IPS-NIHi7 (cell line): Measurements from ENCODE around the gene CDH4.
A peak's percentile ranks its signal among the peaks of the same experiment; 100 is the strongest.

Source experiments
- DNase-seq: peaks from one replicate; pipeline ENCODE4 v3.0.0; 2012; ENCODE audit warnings: mixed read lengths; ENCODE audit errors: extremely low spot score

The CDH4 gene

DNA sequence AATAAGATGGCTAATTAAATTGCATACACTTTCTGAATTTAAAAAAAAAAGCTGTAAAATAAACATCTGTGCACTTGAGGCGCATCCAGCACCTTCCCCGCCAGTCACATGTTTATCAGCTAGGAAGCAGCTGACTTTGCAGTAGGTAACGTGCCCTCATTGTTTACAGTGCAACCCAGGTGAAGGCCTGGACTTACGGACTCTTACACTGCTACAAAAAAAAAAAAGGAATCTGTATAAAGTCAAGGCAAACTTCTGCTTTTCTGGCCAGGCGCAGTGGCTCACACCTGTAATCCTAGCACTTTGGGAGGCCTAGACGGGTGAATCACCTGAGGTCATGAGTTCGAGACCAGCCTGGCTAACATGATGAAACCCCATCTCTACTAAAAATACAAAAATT lies 327.8 kb downstream of the CDH4 start:
- no peak for DNase-seq

- no peak for DNase-seq
Measured at GRCh38 chr20:61580958-61581824, 329.1 kb downstream of the CDH4 start.

DNA sequence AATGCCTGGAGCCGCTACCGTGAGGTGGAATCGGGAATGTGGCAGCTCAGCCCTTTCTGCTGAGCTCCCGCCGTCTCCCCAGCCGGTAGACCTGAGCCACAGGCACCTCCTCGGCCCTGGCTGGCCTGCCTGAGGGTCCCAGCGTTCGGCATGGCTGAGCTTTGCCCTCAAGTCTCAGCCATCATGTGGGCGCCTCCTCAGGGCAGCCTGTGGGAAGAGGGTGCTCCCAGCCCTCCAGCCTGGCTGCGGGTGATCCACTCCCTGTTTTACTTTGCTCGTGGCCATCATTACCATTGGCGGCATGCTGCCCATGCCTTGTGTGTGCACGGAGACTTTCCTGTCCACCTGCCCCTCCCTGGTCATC lies 329.7 kb downstream of the CDH4 start:
- DNase-seq = no peak

GRCh38 chr20:61582196-61582923 lies 330.3 kb downstream of the CDH4 start:
- DNase-seq = no peak

- no peak for DNase-seq
Measured at GRCh38 chr20:61583356-61583755, 331.3 kb downstream of the CDH4 start.

GRCh38 chr20:61584851-61585250 lies 332.8 kb downstream of the CDH4 start:
- no peak for DNase-seq

DNA sequence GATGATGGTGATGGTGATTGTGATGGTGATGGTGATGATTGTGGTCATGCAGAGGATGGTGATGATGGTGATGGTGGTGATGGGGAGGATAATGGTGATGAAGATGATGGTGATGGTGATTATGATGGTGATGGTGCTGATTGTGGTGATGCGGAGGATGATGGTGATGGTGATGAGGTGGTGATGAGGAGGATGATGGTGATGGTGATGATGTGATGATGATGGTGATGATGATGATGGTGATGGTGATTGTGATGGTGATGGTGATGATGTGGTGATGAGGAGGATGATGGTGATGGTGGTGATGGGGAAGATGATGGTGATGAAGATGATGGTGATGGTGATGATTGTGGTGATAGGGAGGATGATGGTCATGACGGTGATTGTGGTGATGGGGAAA lies 333.7 kb downstream of the CDH4 start:
- no peak for DNase-seq

DNA sequence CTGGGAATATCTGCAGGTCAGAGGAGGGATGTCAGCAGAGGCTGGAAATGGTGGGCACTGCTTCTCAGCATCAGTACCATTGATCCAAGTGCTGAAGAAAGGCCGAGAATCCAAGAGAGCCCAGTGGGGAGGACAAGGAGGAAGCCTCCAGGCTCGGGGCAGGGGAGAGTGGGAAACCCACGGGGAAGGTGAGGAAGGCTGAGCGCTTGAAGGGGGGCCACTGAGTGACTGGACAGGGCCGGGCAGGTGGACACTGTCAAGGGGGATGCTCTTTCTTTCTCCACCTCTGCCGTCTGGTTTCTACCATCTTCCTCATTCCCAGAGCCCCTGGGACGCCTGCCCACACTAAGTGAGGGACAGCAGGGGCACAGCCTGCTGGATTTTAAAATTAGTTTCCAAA lies 335.0 kb downstream of the CDH4 start:
- DNase-seq = no peak

GRCh38 chr20:61587681-61588289 lies 335.7 kb downstream of the CDH4 start:
- DNase-seq = no peak

- peak; percentile 52 for DNase-seq
Measured at GRCh38 chr20:61588411-61589385, 336.6 kb downstream of the CDH4 start.

DNA sequence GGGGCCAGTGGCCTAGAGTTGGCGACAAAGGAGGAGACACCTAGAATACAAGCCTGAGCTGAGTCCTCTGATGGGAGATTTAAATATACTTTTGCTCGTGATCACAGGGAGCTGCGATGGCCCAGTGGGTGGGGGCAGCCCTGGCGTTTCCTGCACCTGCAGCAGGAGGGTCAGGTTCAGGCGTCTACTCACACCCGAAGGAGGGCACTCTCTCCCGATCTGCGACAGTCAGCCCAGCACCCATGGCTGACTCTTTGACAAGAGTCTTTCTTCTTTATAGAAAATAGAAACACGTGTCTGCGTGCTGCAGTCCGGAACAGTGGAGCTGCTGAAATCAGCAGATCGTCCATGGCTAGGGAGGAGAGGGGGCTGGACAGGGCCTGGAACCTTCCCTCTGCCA lies 338.2 kb downstream of the CDH4 start:
- no peak for DNase-seq

GRCh38 chr20:61593516-61593915 lies 341.5 kb downstream of the CDH4 start:
- DNase-seq = no peak

DNA sequence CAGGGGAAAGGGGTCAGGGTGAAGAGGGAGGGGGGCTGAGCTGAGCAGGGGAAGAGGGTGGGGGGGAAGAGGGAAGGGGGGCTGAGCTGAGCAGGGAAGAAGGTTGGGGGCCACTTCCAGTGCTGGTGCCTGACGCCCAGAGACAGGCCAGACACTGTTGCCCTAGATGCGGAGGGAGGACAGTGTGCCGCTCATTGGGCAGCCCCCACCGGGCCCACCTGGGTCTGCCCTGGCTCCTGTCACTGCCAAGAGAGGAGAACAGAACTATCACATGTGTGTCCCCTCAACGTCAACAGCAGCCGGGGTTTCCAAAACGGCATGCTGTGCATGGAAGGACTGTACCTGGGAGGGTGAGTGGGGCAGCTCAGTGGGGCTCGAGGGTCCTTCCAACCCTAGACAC lies 342.1 kb downstream of the CDH4 start:
- no peak for DNase-seq

GRCh38 chr20:61595216-61595615 lies 343.2 kb downstream of the CDH4 start:
- no peak for DNase-seq

DNA sequence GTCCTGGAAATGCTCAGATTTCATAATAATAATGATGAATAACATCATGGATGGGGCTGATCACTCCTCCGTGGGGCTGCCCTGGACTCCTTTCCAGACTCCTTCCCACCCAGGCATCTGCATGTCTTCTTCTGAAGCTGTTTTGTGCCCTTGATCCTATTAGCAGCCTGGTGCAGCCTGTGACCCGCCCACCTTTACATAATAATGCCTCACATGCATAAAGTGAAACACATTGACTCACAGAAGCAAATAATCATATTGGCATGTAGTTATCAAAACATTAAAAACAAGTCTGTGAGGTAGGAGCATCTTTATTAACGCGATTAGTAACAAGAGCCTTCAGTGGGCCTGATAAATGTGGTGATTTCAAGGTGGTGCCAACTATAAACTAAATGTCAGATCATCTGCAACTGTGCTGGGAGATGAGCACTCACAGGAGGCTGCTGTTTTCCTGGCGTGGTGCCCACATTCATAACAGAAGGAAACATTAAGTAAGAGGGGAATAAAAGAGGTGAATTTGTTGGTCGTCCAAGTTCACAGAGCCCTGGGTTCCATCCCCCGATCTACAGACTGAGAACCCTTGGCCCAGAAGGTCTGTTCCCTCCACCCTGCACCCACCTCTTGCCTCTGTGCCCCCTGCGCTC lies 344.7 kb downstream of the CDH4 start:
- DNase-seq = no peak

GRCh38 chr20:61597996-61598395 lies 345.9 kb downstream of the CDH4 start:
- DNase-seq = no peak

GRCh38 chr20:61598586-61598985 lies 346.5 kb downstream of the CDH4 start:
- DNase-seq = no peak

- DNase-seq = peak; percentile 81
Measured at GRCh38 chr20:61599061-61599531, 347.0 kb downstream of the CDH4 start.

DNA sequence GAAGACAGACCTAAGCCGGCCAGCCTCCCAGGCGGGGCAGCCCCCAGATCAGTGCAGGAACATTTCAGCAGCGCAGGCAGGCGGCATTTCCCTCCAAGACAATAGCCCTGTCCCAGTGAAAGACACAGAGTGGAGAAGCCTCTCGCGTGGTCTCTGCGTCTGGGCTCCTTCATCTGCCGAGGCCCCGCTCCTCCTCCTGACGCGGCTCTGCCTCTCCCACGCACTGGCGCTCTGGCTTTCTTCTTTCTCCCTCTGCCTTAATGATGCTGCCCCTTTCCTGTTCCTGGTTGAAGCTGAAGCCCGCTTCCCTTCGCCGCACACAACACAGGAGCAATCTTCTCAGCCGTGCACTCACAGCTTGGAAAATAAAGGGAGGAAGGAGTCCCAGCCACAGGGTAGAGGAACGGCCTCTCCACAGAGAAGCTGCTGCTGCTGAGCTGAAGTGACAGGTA lies 347.5 kb downstream of the CDH4 start:
- no peak for DNase-seq

- no peak for DNase-seq
Measured at GRCh38 chr20:61600016-61600415, 348.0 kb downstream of the CDH4 start.

DNA sequence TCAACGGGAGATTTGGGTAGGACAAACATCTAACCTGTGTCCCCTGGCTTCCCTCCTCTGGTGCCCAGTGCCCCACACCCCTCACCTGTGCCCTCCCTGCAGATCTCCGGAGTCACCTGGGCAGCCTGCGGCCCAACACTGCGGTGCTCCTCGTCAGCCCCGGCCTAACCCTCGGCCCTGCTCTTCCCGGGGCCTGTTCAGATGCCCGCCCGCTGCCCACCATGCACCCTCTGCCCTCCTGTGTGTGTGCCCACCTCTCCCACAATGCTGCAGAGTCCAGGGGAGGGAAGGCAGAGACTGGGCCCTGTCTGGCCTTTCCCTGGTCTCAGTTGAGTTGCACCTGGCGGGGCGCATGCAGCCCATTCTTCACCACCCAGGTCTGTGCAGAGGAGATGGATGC lies 349.3 kb downstream of the CDH4 start:
- DNase-seq = no peak
